CD14-positive monocyte (primary cell): ENCODE measurements around the gene CFAP61. TPM values are rescaled to one million over a fixed set of nuclear protein-coding genes. Genes with fewer than 3 reads are reported as not detected.
A peak's percentile ranks its signal among the peaks of the same experiment; 100 is the strongest.

Source experiments
- DNase-seq, 3 donors: peaks; one replicate each; pipeline ENCODE4 v3.0.0-alpha.2; 2011 to 2022
- H2AFZ ChIP-seq: 2 replicates; pipeline ENCODE4 v1.6.0; 2012; ENCODE audit warnings: mild to moderate bottlenecking, low read depth, low read length, inconsistent platforms; ENCODE audit not compliant: insufficient read depth, poor library complexity, severe bottlenecking
- H3K27ac ChIP-seq, 2 donors: 1 replicate in 1 of 2; 2 replicates in 1 of 2; pipeline ENCODE4 v1.5.1; 2012 to 2013; ENCODE audit warnings: low read length in 2 of 2, control low read depth in 1 of 2, inconsistent platforms in 1 of 2, low read depth in 1 of 2, mild to moderate bottlenecking in 1 of 2
- H3K27me3 ChIP-seq, 2 donors: one replicate each; pipeline versions ENCODE4 v1.6.0 to v1.6.1; 2011 to 2013; ENCODE audit warnings: low read length in 2 of 2; ENCODE audit not compliant: control insufficient read depth in 2 of 2, insufficient read depth in 2 of 2
- H3K36me3 ChIP-seq, 2 donors: replicated peaks in 1 of 2; 1 replicate in 1 of 2; 2 replicates in 1 of 2; pipeline versions ENCODE4 v1.5.1 to v1.6.1; 2012 to 2013; ENCODE audit warnings: low read length in 2 of 2, control low read depth in 1 of 2, inconsistent platforms in 1 of 2, mild to moderate bottlenecking in 1 of 2; ENCODE audit not compliant: insufficient read depth in 2 of 2, control insufficient read depth in 1 of 2
- H3K4me1 ChIP-seq, 2 donors: 1 replicate in 1 of 2; 2 replicates in 1 of 2; pipeline versions ENCODE4 v1.5.1 to v1.6.1; 2012 to 2013; ENCODE audit warnings: low read length in 2 of 2, control low read depth in 1 of 2, inconsistent platforms in 1 of 2, mild to moderate bottlenecking in 1 of 2, moderate library complexity in 1 of 2; ENCODE audit not compliant: insufficient read depth in 2 of 2, control insufficient read depth in 1 of 2
- H3K4me2 ChIP-seq: replicated peaks from 2 replicates; pipeline ENCODE3; 2012; ENCODE audit warnings: low read length, moderate library complexity, mild to moderate bottlenecking; ENCODE audit not compliant: poor library complexity, severe bottlenecking; ENCODE audit errors: extremely low read depth
- H3K4me3 ChIP-seq, 3 experiments: fragments of 200-600 bp in 1 of 3; sonication (generic) in 1 of 3; replicated peaks in 1 of 3; 1 replicate in 2 of 3; 2 replicates in 1 of 3; pipeline ENCODE4 v1.5.1; 2011 to 2013; ENCODE audit warnings: low read length in 3 of 3, mild to moderate bottlenecking in 3 of 3, control low read depth in 2 of 3, low read depth in 2 of 3, inconsistent platforms in 1 of 3, moderate library complexity in 1 of 3
- H3K79me2 ChIP-seq: 2 replicates; pipeline ENCODE4 v1.6.0; 2012; ENCODE audit warnings: mild to moderate bottlenecking, control low read depth, inconsistent platforms, low read length, moderate library complexity; ENCODE audit not compliant: insufficient read depth
- H3K9ac ChIP-seq: 2 replicates; pipeline ENCODE4 v1.6.0; 2017; ENCODE audit warnings: low read length, mild to moderate bottlenecking; ENCODE audit not compliant: insufficient read depth, poor library complexity, severe bottlenecking
- H3K9me3 ChIP-seq, 2 donors: replicated peaks in 1 of 2; 1 replicate in 1 of 2; 2 replicates in 1 of 2; pipeline versions ENCODE4 v1.5.1 to v1.6.1; 2012 to 2013; ENCODE audit warnings: low read length in 2 of 2, control low read depth in 1 of 2; ENCODE audit not compliant: control insufficient read depth in 1 of 2, insufficient read depth in 1 of 2
- H4K20me1 ChIP-seq: 2 replicates; pipeline ENCODE4 v1.6.0; 2012; ENCODE audit warnings: mild to moderate bottlenecking, low read length, control low read depth, moderate library complexity; ENCODE audit not compliant: insufficient read depth
- H3K27ac Mint-ChIP-seq, 7 donors: one replicate each; pipeline ENCODE4 v1.8.0; 2020; ENCODE audit warnings: mild to moderate bottlenecking in 7 of 7, mixed read lengths in 7 of 7, moderate library complexity in 6 of 7, inconsistent platforms in 2 of 7
- H3K27me3 Mint-ChIP-seq, 3 donors: one replicate each; pipeline ENCODE4 v1.8.0; 2021 to 2022; ENCODE audit warnings: low read depth in 3 of 3, mild to moderate bottlenecking in 3 of 3, mixed read lengths in 3 of 3, moderate library complexity in 3 of 3, inconsistent platforms in 1 of 3
- H3K36me3 Mint-ChIP-seq, 2 donors: one replicate each; pipeline ENCODE4 v1.8.0; 2020; ENCODE audit warnings: mixed read lengths in 2 of 2, inconsistent platforms in 1 of 2, mild to moderate bottlenecking in 1 of 2
- H3K4me1 Mint-ChIP-seq: one replicate; pipeline ENCODE4 v1.8.0; 2020; ENCODE audit warnings: mild to moderate bottlenecking, mixed read lengths
- H3K4me3 Mint-ChIP-seq, 2 donors: one replicate each; pipeline ENCODE4 v1.8.0; 2020; ENCODE audit warnings: mild to moderate bottlenecking in 2 of 2, mixed read lengths in 2 of 2, moderate library complexity in 1 of 2
- H3K9me3 Mint-ChIP-seq, 7 donors: one replicate each; pipeline ENCODE4 v1.8.0; 2020 to 2022; ENCODE audit warnings: mixed read lengths in 7 of 7, mild to moderate bottlenecking in 6 of 7, moderate library complexity in 6 of 7, inconsistent platforms in 2 of 7
- CTCF ChIP-seq: fragments of 200-600 bp; IDR thresholded peaks from one replicate; pipeline ENCODE4 v1.8.0; 2022; ENCODE audit warnings: antibody characterized with exemption, mild to moderate bottlenecking
- WGBS: methylation state at CpG from one replicate; pipeline ENCODE4 v1.1.5; 2013; ENCODE audit warnings: missing lambda C conversion rate; ENCODE audit not compliant: insufficient coverage; 5-methylcytosine and 5-hydroxymethylcytosine counted together
- intact Hi-C, 2 donors: fragments of 100-400 bp; cut with micrococcal nuclease; formaldehyde crosslinking; loops; one replicate each; pipeline versions ENCODE4 v1.15.0 to v1.15.1; 2023
- polyA plus RNA-seq, 3 donors: library from polyadenylated mRNA; depleted of rRNA in 1 of 3; unstranded in 2 of 3; stranded (reverse) in 1 of 3; fragments of 300-500 nt in 2 of 3; fragments of >200 nt in 1 of 3; fragmentation: Illumina TruSeq in 2 of 3; gene quantifications; 1 replicate in 2 of 3; 2 replicates in 1 of 3; pipeline ENCODE4 v1.2.3, GENCODE V29; 2012 to 2021

Gene CFAP61
- polyA plus RNA-seq, 3 donors: not detected

GRCh38 chr20:20209684-20210083 lies 157.4 kb downstream of the CFAP61 start:
- no peaks in the 10 kb centered on the region for H3K4me1 Mint-ChIP-seq
- TF ChIP-seq CTCF: no peak
- 100% methylated on average over 3 of the region's 5 CpGs for WGBS
- no peaks in the 10 kb centered on the region for H3K36me3 ChIP-seq
- H3K4me3 Mint-ChIP-seq: no peak overlapping the region
- H3K4me3 ChIP-seq: no peak overlapping the region
- H3K36me3 Mint-ChIP-seq: no peaks in the 10 kb centered on the region
- H2AFZ ChIP-seq: no peak overlapping the region
- H3K9me3 Mint-ChIP-seq: peaks cover 0 to 2% (median 0%) of the 10 kb centered on the region in 7 donors
- H3K79me2 ChIP-seq: no peaks in the 10 kb centered on the region
- H3K9ac ChIP-seq: no peak overlapping the region
- no peaks in the 10 kb centered on the region for H3K9me3 ChIP-seq
- H3K4me2 ChIP-seq: no peak overlapping the region
- no peak overlapping the region for H3K27ac ChIP-seq
- intact Hi-C loops: no loop called here
- peaks cover 2 to 4% of the 10 kb centered on the region in 2 donors for H3K27me3 ChIP-seq
- H3K27me3 Mint-ChIP-seq: peaks cover 7 to 17% (median 15%) of the 10 kb centered on the region in 3 donors
- no peaks in the 10 kb centered on the region for H3K4me1 ChIP-seq
- no peak for DNase-seq
- H3K27ac Mint-ChIP-seq: no peak overlapping the region
- no peaks in the 10 kb centered on the region for H4K20me1 ChIP-seq

DNA sequence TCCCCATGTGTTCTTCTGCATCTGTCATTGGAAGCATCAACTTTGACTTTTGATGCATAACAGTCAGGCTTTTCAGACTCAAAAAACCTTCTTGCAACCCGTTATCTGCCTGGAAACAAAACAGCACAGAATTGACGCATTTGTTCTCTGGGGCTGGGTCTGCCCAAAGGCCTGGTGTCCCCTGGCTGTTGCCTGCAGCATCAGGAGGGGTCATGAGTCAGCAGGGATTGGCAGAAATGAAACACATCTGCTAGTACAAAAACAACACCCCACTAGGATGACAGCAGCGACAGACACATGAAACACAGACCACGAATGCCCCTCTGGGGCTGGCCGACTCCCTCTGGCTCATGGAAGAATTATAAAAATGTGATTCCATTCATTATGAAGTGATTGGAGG lies 158.0 kb downstream of the CFAP61 start:
- no peak overlapping the region for H3K9ac ChIP-seq
- Mint-ChIP-seq H3K27me3 (peaks cover 11 to 23% (median 13%) of the 10 kb centered on the region in 3 donors), H3K4me1 (no peaks in the 10 kb centered on the region), H3K9me3 (peaks cover 0 to 2% (median 0%) of the 10 kb centered on the region in 7 donors), H3K36me3 (no peaks in the 10 kb centered on the region), H3K27ac (peak overlapping the region in 1 of 7 donors; percentile 13), H3K4me3 (no peak overlapping the region)
- H3K9me3 ChIP-seq: no peaks in the 10 kb centered on the region
- no peak overlapping the region for H3K4me3 ChIP-seq
- H3K27me3 ChIP-seq: peaks cover 0 to 2% of the 10 kb centered on the region in 2 donors
- H3K36me3 ChIP-seq: no peaks in the 10 kb centered on the region
- no peaks in the 10 kb centered on the region for H3K79me2 ChIP-seq
- H3K27ac ChIP-seq: no peak overlapping the region
- TF ChIP-seq CTCF: no peak
- WGBS: 94% methylated on average over 2 of the region's 5 CpGs
- H3K4me2 ChIP-seq: no peak overlapping the region
- intact Hi-C loops: no loop called here
- no peaks in the 10 kb centered on the region for H3K4me1 ChIP-seq
- H2AFZ ChIP-seq: no peak overlapping the region
- no peak for DNase-seq
- H4K20me1 ChIP-seq: no peaks in the 10 kb centered on the region
